Ascending aorta (tissue), 2 donors: ENCODE results near the gene CHRNA9. TPM values are rescaled to one million over a fixed set of nuclear protein-coding genes. Genes with fewer than 3 reads are reported as not detected.
A peak's percentile ranks its signal among the peaks of the same experiment; 100 is the strongest.

Source experiments
- DNase-seq, 2 donors: peaks; one replicate each; pipeline ENCODE4 v3.0.0-alpha.2; 2019; ENCODE audit warnings: low spot score in 2 of 2
- H3K27ac ChIP-seq, 2 donors: fragments of 200-600 bp; sonication (generic); one replicate each; pipeline ENCODE4 v1.5.1; 2016 to 2017; ENCODE audit warnings: mild to moderate bottlenecking in 1 of 2
- H3K27me3 ChIP-seq: fragments of 200-600 bp; sonication (generic); one replicate; pipeline ENCODE4 v1.5.1; 2017
- H3K36me3 ChIP-seq, 2 donors: fragments of 200-600 bp; sonication (generic); one replicate each; pipeline ENCODE4 v1.5.1; 2016
- H3K4me1 ChIP-seq, 2 donors: fragments of 200-600 bp; sonication (generic); one replicate each; pipeline ENCODE4 v1.5.1; 2016 to 2017; ENCODE audit warnings: mild to moderate bottlenecking in 1 of 2
- H3K4me3 ChIP-seq, 2 donors: fragments of 200-600 bp; sonication (generic); one replicate each; pipeline ENCODE4 v1.5.1; 2016 to 2017; ENCODE audit warnings: mild to moderate bottlenecking in 1 of 2
- H3K9me3 ChIP-seq, 2 donors: fragments of 200-600 bp; sonication (generic); one replicate each; pipeline ENCODE4 v1.5.1; 2016
- CTCF ChIP-seq, 3 experiments: fragments of 200-600 bp in 2 of 3; fragments of 450-650 bp in 1 of 3; sonication (generic) in 2 of 3; IDR thresholded peaks; one replicate each; pipeline ENCODE4 v1.5.1; 2016 to 2019; ENCODE audit warnings: antibody characterized with exemption in 3 of 3, mild to moderate bottlenecking in 1 of 3, moderate library complexity in 1 of 3
- intact Hi-C: fragments of 100-400 bp; cut with DNase I; formaldehyde crosslinking; loops from one replicate; pipeline ENCODE4 v1.15.1; 2023
- total RNA-seq: library from RNA; depleted of rRNA; stranded (reverse); fragments of >200 nt; gene quantifications from one replicate; pipeline ENCODE4 v1.1.0, GENCODE V29; 2016

The CHRNA9 gene
- total RNA-seq, 1 donor from 2014 or later = not detected

GRCh38 chr4:40311811-40312346 lies 23.3 kb upstream of the CHRNA9 start:
- intact Hi-C loops = no loop called here
- no peak for TF ChIP-seq CTCF (IDR thresholded peaks at IDR 0.05)
- no peaks in the 10 kb centered on the region for H3K9me3 ChIP-seq
- H3K4me1 ChIP-seq = no peaks in the 10 kb centered on the region
- no peaks in the 10 kb centered on the region for H3K27me3 ChIP-seq
- DNase-seq = no peak
- H3K4me3 ChIP-seq = no peak overlapping the region
- no peak overlapping the region for H3K27ac ChIP-seq
- H3K36me3 ChIP-seq = no peaks in the 10 kb centered on the region

DNA sequence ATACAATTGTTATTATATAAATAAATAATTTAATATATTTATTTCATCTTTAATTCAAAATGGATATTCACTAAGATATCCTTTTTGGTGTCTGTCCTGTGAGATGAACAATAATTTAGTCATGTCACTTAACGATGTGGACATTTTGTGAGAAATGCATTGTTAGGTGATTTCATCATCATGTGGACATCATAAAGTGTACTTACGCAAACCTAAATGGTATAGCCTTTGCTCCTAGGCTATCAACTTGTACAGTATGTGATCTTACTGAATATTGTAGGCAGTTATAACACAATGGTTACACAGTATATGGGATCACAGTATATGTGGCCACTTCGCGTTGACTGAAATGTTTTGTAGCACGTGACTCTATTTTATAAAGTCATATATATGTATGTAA lies 20.2 kb upstream of the CHRNA9 start:
- Histone ChIP-seq H3K36me3 (no peaks in the 10 kb centered on the region), H3K27ac (no peak overlapping the region), H3K4me3 (no peak overlapping the region), H3K4me1 (no peaks in the 10 kb centered on the region), H3K9me3 (no peaks in the 10 kb centered on the region), H3K27me3 (no peaks in the 10 kb centered on the region)
- no peak for TF ChIP-seq CTCF (IDR thresholded peaks at IDR 0.05)
- DNase-seq = no peak
- intact Hi-C loops = no loop called here

- Histone ChIP-seq H3K27me3 (no peaks in the 10 kb centered on the region), H3K36me3 (no peaks in the 10 kb centered on the region), H3K4me3 (peak overlapping the region in 1 of 2 donors; percentile 55), H3K9me3 (no peaks in the 10 kb centered on the region), H3K4me1 (no peaks in the 10 kb centered on the region), H3K27ac (peak overlapping the region; percentile 59 to 70)
- DNase-seq = no peak
- TF ChIP-seq CTCF (IDR thresholded peaks at IDR 0.05) = no peak
- intact Hi-C loops = loop anchor here (2.0 kb wide), 1 partner anchor 260 kb away; the partner anchor contains the start of gene N4BP2
Measured at GRCh38 chr4:40316333-40316781, 18.8 kb upstream of the CHRNA9 start.

DNA sequence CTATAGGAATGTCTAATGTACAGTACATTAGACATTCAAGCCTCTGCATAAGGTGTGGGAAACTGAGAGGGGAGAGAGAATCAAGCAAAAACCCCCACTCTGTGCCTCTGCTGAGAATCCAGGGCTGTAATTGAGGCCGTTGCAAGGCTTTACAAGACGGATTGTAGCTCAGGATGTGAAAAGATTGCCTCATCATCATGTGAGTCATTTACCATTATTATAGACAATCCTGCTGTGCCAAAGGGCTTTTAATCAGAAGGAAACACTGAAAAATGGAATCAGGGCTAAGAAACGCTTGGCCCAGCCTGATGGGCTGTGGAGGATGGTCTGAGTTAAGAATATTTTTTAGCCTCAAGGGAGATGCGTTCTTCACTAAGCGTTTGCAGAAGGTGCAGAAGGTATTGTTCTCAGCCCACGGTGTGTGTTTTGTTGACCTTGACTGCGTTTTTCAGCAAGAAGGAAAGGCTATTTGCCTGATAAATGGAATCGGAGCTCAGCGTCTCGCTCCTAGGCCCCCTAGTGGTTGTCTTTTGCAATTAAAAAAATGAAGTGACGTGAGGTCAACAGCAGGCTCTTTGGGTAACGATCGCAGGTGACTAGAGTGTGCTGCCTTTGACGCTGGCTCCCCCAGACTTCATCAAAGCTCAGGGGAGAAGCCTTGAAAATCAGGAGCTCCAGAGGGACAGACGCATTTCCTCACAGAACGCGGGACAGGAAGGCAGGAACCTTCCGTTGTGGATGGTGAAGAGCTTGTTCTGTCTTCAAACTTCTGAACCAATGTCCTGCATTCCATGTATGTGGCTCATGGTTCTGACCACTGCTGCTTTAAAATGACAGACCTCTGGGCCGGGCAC lies 18.1 kb upstream of the CHRNA9 start:
- Histone ChIP-seq H3K27me3 (no peaks in the 10 kb centered on the region), H3K9me3 (no peaks in the 10 kb centered on the region), H3K36me3 (no peaks in the 10 kb centered on the region), H3K27ac (peak overlapping the region; percentile 59 to 70), H3K4me1 (no peaks in the 10 kb centered on the region), H3K4me3 (peak overlapping the region; percentile 37 to 55)
- intact Hi-C loops = loop anchor here (2.0 kb wide), 1 partner anchor 260 kb away; the partner anchor contains the start of gene N4BP2
- DNase-seq = peak in 1 of 2 donors; percentile 74
- TF ChIP-seq CTCF (IDR thresholded peaks at IDR 0.05) = peak; percentile 73 to 76 (median 74)

- no peaks in the 10 kb centered on the region for H3K4me1 ChIP-seq
- intact Hi-C loops = loop anchor here (2.0 kb wide), 1 partner anchor 261 kb away; the partner anchor contains the start of gene N4BP2
- no peak overlapping the region for H3K4me3 ChIP-seq
- no peaks in the 10 kb centered on the region for H3K9me3 ChIP-seq
- DNase-seq = no peak
- TF ChIP-seq CTCF (IDR thresholded peaks at IDR 0.05) = no peak
- H3K27ac ChIP-seq = no peak overlapping the region
- no peaks in the 10 kb centered on the region for H3K36me3 ChIP-seq
- no peaks in the 10 kb centered on the region for H3K27me3 ChIP-seq
Measured at GRCh38 chr4:40317916-40318658, 17.0 kb upstream of the CHRNA9 start.
